NCI-H69 (cell line): ENCODE data around the gene NHS.

Experiments used
- DNase-seq: peaks from one replicate; lab custom pipeline; 2025; lab: John Stamatoyannopoulos, UW

Gene NHS

GRCh38 chrX:17779434-17779833 lies 404.4 kb downstream of the NHS start:
- no peak for DNase-seq
